ENCODE measurements around the gene AK8.

Gene AK8

DNA sequence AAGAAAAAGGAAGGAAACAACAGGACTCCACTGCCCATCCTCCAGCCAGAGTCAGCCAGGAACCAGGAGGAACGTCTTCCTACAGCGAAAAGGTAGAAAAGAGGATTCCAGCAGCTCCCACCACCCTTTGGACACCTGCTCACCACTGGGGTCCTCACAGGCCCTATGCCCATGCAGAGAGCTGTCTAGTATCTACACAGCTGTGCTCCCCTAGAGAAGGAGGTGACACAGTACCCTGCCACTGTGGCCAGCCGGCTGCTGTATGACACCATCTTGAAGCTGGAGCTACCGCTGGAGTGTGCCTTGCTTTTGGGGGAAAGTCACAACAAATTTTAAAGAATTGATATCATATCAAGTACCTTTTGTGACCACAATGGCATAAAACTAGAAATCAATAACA is 115.2 kb downstream of the AK8 start:
- Histone ChIP-seq H3K4me1 (ENCODE audit: control insufficient read depth, insufficient read depth, low read length, poor library complexity, severe bottlenecking) (no peaks in the 10 kb centered on the region), H3K9me3 (ENCODE audit: control insufficient read depth, low read length) (no peaks in the 10 kb centered on the region), H3K36me3 (ENCODE audit: control insufficient read depth, insufficient read depth, low read length) (no peaks in the 10 kb centered on the region), H3K27me3 (replicated peaks; ENCODE audit: control insufficient read depth, insufficient read depth, low read length, poor library complexity, severe bottlenecking) (no peaks in the 10 kb centered on the region), H3K27ac (ENCODE audit: insufficient read depth, low read length, poor library complexity, severe bottlenecking) (no peak overlapping the region), H3K4me3 (ENCODE audit: insufficient read depth, low read depth, low read length, poor library complexity, severe bottlenecking) (no peak overlapping the region)
- no peak for DNase-seq

DNA sequence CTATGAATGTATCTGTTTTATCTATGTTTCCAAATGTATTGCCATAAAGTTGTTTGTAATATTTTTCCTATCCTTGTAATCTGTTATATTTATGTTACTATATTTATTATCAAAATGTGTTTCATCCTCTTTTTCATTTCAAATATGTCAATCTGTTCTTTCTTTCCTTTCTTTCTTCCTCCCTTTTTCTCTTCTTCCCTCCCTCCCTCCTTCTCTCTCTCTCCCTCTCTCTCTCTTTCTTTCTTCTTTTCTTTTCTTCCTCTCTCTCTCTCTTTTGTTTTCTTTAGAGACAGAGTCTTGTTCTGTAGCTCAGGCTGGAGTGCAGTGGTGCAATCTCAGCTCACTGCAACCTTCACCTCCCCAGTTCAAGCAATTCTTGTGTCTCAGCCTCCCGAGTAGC is 116.5 kb downstream of the AK8 start:
- no peaks in the 10 kb centered on the region for H3K36me3 ChIP-seq (ENCODE audit: control insufficient read depth, insufficient read depth, low read length)
- no peak for DNase-seq
- no peak overlapping the region for H3K4me3 ChIP-seq (ENCODE audit: insufficient read depth, low read depth, low read length, poor library complexity, severe bottlenecking)
- H3K9me3 ChIP-seq (ENCODE audit: control insufficient read depth, low read length), result no peaks in the 10 kb centered on the region
- no peak overlapping the region for H3K27ac ChIP-seq (ENCODE audit: insufficient read depth, low read length, poor library complexity, severe bottlenecking)
- H3K4me1 ChIP-seq (ENCODE audit: control insufficient read depth, insufficient read depth, low read length, poor library complexity, severe bottlenecking), result no peaks in the 10 kb centered on the region
- no peaks in the 10 kb centered on the region for H3K27me3 ChIP-seq (replicated peaks; ENCODE audit: control insufficient read depth, insufficient read depth, low read length, poor library complexity, severe bottlenecking)

DNA sequence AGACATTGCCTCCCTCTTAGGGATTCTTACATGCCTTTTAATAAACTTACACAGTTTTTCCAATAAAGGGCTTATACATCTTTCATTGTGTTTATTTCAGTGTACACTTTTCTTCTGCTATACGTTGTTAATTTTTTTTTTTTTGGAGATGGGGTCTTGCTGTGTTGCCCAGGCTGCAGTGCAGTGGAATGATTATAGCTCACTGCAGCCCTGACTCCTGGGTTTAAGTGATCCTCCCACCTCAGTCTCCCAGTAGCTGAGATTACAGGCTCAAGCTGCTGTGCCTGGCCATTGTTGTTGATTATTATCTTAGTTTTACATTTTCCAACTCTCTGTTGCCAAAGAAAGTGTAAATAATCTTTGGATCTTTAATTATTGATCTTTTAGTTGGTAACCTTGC is 118.0 kb downstream of the AK8 start:
- DNase-seq, result no peak
- H3K36me3 ChIP-seq (ENCODE audit: control insufficient read depth, insufficient read depth, low read length), result no peaks in the 10 kb centered on the region
- no peak overlapping the region for H3K27ac ChIP-seq (ENCODE audit: insufficient read depth, low read length, poor library complexity, severe bottlenecking)
- H3K9me3 ChIP-seq (ENCODE audit: control insufficient read depth, low read length), result no peaks in the 10 kb centered on the region
- H3K4me3 ChIP-seq (ENCODE audit: insufficient read depth, low read depth, low read length, poor library complexity, severe bottlenecking), result no peak overlapping the region
- H3K4me1 ChIP-seq (ENCODE audit: control insufficient read depth, insufficient read depth, low read length, poor library complexity, severe bottlenecking), result no peaks in the 10 kb centered on the region
- no peaks in the 10 kb centered on the region for H3K27me3 ChIP-seq (replicated peaks; ENCODE audit: control insufficient read depth, insufficient read depth, low read length, poor library complexity, severe bottlenecking)

DNA sequence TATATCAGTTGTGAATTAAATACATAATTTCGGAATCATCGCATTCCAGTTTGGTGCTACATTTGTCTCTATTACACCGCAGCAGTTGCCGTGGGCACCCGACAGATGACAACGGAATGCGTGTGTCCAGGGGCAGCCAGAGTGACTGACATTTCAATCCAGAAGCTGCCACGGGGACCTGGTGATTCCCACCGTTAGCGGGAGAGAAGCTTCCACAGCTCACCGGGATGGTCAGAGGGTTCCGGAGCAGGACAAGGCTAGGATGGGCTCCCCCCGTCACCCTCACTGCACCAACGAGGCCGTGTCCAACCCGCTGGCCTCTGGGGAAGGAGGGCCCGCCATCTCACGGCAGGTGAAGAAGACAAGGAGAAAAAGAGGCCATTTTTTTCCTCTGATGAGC is 121.1 kb downstream of the AK8 start:
- DNase-seq, result no peak
- Histone ChIP-seq H3K36me3 (ENCODE audit: control insufficient read depth, insufficient read depth, low read length) (no peaks in the 10 kb centered on the region), H3K4me3 (ENCODE audit: insufficient read depth, low read depth, low read length, poor library complexity, severe bottlenecking) (no peak overlapping the region), H3K27ac (ENCODE audit: insufficient read depth, low read length, poor library complexity, severe bottlenecking) (no peak overlapping the region), H3K27me3 (replicated peaks; ENCODE audit: control insufficient read depth, insufficient read depth, low read length, poor library complexity, severe bottlenecking) (no peaks in the 10 kb centered on the region), H3K9me3 (ENCODE audit: control insufficient read depth, low read length) (no peaks in the 10 kb centered on the region), H3K4me1 (ENCODE audit: control insufficient read depth, insufficient read depth, low read length, poor library complexity, severe bottlenecking) (no peaks in the 10 kb centered on the region)

DNA sequence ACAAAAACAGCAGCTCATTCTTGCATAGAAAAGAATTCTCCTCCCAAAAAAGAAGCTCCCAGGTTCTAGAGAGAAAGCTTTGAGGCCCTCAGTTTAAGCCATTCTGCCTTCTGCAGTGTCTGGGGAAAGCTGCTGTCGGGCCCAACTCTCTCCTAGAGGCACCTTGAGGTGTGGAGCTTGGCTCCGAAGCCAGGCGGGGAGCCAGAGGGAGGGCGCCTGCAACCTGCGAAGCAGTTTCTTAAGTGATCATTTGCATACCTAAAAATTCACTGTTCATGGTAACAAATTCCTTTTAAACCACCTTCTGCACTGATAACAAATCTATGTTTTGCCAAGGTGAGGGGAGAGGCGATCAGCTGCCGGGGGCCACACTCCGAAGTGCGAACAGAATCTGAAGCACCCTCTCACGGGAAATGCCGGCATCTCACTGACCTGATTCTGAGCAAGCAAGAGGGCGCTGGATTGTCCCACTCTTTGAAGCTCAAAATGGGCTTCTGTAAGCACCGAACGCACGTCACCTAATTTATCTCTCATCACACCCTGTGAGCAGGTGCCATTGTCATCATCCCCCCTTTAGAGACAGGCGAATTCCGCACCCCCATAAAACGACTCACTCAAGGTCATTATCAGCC is 121.8 kb downstream of the AK8 start:
- Histone ChIP-seq H3K36me3 (ENCODE audit: control insufficient read depth, insufficient read depth, low read length) (no peaks in the 10 kb centered on the region), H3K27ac (ENCODE audit: insufficient read depth, low read length, poor library complexity, severe bottlenecking) (no peak overlapping the region), H3K4me1 (ENCODE audit: control insufficient read depth, insufficient read depth, low read length, poor library complexity, severe bottlenecking) (no peaks in the 10 kb centered on the region), H3K4me3 (ENCODE audit: insufficient read depth, low read depth, low read length, poor library complexity, severe bottlenecking) (no peak overlapping the region), H3K9me3 (ENCODE audit: control insufficient read depth, low read length) (no peaks in the 10 kb centered on the region), H3K27me3 (replicated peaks; ENCODE audit: control insufficient read depth, insufficient read depth, low read length, poor library complexity, severe bottlenecking) (no peaks in the 10 kb centered on the region)
- no peak for DNase-seq

DNA sequence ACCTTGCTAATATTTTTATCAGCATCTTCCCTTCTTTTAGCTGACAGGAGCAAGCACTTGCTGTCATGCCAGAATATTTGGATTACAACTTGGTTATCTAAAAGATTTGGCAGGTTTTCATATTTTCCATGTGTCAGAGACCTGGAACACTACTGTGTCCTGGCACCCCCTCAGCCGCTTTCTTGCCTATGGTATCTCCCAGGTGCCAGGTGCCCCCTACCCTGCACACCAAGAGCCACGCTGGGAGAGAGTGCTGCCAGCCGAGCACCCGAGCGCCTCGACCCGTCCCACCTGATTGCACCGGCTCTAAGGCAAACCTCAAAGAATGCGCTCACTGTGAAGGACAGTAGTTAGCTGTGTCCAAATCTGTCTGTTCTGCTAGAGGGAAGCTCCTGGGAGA is 123.0 kb downstream of the AK8 start:
- Histone ChIP-seq H3K27me3 (replicated peaks; ENCODE audit: control insufficient read depth, insufficient read depth, low read length, poor library complexity, severe bottlenecking) (no peaks in the 10 kb centered on the region), H3K36me3 (ENCODE audit: control insufficient read depth, insufficient read depth, low read length) (no peaks in the 10 kb centered on the region), H3K4me1 (ENCODE audit: control insufficient read depth, insufficient read depth, low read length, poor library complexity, severe bottlenecking) (no peaks in the 10 kb centered on the region), H3K9me3 (ENCODE audit: control insufficient read depth, low read length) (no peaks in the 10 kb centered on the region), H3K27ac (ENCODE audit: insufficient read depth, low read length, poor library complexity, severe bottlenecking) (no peak overlapping the region), H3K4me3 (ENCODE audit: insufficient read depth, low read depth, low read length, poor library complexity, severe bottlenecking) (no peak overlapping the region)
- no peak for DNase-seq

DNA sequence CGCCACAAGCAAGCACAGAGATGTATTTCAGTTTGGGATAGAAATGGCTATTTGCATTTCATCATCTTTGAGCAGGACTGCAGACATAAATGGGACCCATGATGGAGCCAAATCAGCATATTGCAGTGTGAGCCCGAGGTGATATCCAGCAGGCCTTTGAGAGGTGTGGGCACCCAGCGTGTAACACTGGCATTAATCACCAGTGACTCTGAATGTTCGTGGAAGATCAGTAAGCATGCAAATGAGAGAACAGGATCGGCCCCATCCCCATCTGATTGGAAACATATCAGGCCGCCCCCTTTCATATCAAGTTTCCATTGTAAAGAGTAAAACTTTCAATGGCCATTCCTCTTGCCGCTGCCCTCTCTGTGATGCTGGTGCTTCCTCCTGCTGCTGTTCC is 123.8 kb downstream of the AK8 start:
- no peaks in the 10 kb centered on the region for H3K4me1 ChIP-seq (ENCODE audit: control insufficient read depth, insufficient read depth, low read length, poor library complexity, severe bottlenecking)
- H3K27me3 ChIP-seq (replicated peaks; ENCODE audit: control insufficient read depth, insufficient read depth, low read length, poor library complexity, severe bottlenecking), result no peaks in the 10 kb centered on the region
- no peaks in the 10 kb centered on the region for H3K36me3 ChIP-seq (ENCODE audit: control insufficient read depth, insufficient read depth, low read length)
- no peak for DNase-seq
- no peaks in the 10 kb centered on the region for H3K9me3 ChIP-seq (ENCODE audit: control insufficient read depth, low read length)
- no peak overlapping the region for H3K4me3 ChIP-seq (ENCODE audit: insufficient read depth, low read depth, low read length, poor library complexity, severe bottlenecking)
- no peak overlapping the region for H3K27ac ChIP-seq (ENCODE audit: insufficient read depth, low read length, poor library complexity, severe bottlenecking)

DNA sequence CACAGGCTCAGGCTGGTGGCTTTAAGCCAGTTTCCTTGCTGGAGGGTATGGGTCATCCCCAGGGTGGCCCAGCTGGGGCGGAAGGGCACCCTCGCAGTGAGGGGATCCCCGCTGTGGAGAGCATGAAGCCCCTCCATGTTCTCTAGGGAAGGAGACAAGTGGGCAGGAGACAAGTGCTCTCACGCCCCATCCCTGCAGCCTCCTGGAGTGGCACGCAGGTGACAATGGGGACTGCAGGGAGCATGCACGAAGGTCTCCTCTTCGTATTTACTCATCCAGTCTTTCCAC is 124.5 kb downstream of the AK8 start:
- Histone ChIP-seq H3K9me3 (ENCODE audit: control insufficient read depth, low read length) (no peaks in the 10 kb centered on the region), H3K4me3 (ENCODE audit: insufficient read depth, low read depth, low read length, poor library complexity, severe bottlenecking) (no peak overlapping the region), H3K27ac (ENCODE audit: insufficient read depth, low read length, poor library complexity, severe bottlenecking) (no peak overlapping the region), H3K36me3 (ENCODE audit: control insufficient read depth, insufficient read depth, low read length) (no peaks in the 10 kb centered on the region), H3K4me1 (ENCODE audit: control insufficient read depth, insufficient read depth, low read length, poor library complexity, severe bottlenecking) (no peaks in the 10 kb centered on the region), H3K27me3 (replicated peaks; ENCODE audit: control insufficient read depth, insufficient read depth, low read length, poor library complexity, severe bottlenecking) (no peaks in the 10 kb centered on the region)
- DNase-seq, result no peak

DNA sequence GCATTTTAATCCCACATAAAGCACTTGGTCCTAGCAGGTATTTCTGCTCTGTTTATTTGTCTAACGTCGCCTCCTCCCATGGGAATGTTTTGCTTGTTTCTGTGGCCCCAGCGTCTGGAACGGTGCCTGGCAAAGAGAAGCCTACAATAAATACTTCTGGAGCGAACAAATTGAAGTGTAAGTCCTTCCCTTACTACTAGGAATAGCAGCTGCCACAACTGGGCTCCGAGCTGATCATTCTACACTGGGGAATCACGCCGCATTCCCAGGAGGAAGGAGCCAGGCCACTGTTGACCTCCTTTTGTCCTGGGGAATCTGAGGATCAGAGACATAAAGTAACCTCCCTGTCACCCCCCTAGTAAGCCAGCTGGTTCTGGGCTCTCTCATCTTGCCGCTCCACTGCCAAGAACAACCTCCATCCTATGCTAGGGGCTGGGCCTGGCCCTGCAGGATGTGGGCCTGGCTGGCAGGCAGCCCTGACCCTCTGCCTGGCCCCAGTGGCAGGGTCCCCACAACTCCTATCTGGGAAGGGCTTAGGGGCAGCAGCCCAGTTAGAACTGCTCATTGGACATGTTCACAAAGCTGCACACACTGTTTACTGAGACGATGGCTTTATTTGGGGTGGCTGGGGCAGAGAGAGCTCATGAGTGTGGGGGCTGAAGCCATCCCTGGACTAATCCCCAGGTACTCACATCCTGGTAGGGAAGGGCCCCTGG is 125.0 kb downstream of the AK8 start:
- no peak overlapping the region for H3K27ac ChIP-seq (ENCODE audit: insufficient read depth, low read length, poor library complexity, severe bottlenecking)

DNA sequence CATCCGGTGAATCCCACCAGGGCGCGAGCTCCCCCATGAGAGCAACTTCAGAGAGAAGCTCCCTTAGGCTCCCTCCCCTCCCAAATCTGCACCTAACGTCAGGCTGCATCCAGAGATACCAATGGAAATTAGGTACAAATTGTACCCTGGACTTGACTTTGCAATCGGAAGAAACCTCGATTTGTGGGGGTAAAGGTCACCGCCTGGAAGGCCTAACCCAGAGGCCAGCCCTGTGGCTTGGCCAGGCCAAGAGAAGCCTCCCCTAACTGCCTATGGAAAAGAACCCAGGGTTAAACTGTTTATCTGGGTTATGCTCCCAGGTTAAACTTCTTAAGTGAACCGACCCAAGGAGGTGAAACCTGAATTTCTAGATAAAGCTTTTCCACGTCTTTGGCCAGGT is 127.4 kb downstream of the AK8 start:
- Histone ChIP-seq H3K4me1 (ENCODE audit: control insufficient read depth, insufficient read depth, low read length, poor library complexity, severe bottlenecking) (no peaks in the 10 kb centered on the region), H3K4me3 (ENCODE audit: insufficient read depth, low read depth, low read length, poor library complexity, severe bottlenecking) (no peak overlapping the region), H3K27ac (ENCODE audit: insufficient read depth, low read length, poor library complexity, severe bottlenecking) (no peak overlapping the region), H3K36me3 (ENCODE audit: control insufficient read depth, insufficient read depth, low read length) (no peaks in the 10 kb centered on the region), H3K27me3 (replicated peaks; ENCODE audit: control insufficient read depth, insufficient read depth, low read length, poor library complexity, severe bottlenecking) (no peaks in the 10 kb centered on the region), H3K9me3 (ENCODE audit: control insufficient read depth, low read length) (no peaks in the 10 kb centered on the region)
- no peak for DNase-seq

More for the DNA sequence above, 125.0 kb downstream of the AK8 start:
- Histone ChIP-seq H3K4me1 (ENCODE audit: control insufficient read depth, insufficient read depth, low read length, poor library complexity, severe bottlenecking) (no peaks in the 10 kb centered on the region), H3K36me3 (ENCODE audit: control insufficient read depth, insufficient read depth, low read length) (no peaks in the 10 kb centered on the region), H3K4me3 (ENCODE audit: insufficient read depth, low read depth, low read length, poor library complexity, severe bottlenecking) (no peak overlapping the region), H3K27me3 (replicated peaks; ENCODE audit: control insufficient read depth, insufficient read depth, low read length, poor library complexity, severe bottlenecking) (no peaks in the 10 kb centered on the region), H3K9me3 (ENCODE audit: control insufficient read depth, low read length) (no peaks in the 10 kb centered on the region)
- DNase-seq, result no peak

Measured in effector memory CD4-positive, alpha-beta T cell (primary cell).